Fibroblast of lung (primary cell): ENCODE data around the gene SRPK1. TPM values are rescaled to one million over a fixed set of nuclear protein-coding genes. Genes with fewer than 3 reads are reported as not detected.

Source experiments
- DNase-seq, 2 donors: peaks; one replicate each; pipeline versions ENCODE4 v3.0.0 to v3.0.0-alpha.2; 2010; ENCODE audit warnings: low read depth in 2 of 2
- H2AFZ ChIP-seq: 2 replicates; pipeline ENCODE4 v1.5.1; 2012; ENCODE audit warnings: low read length, control low read depth, inconsistent platforms
- H3K27ac ChIP-seq: 2 replicates; pipeline ENCODE4 v1.5.1; 2011; ENCODE audit warnings: low read length, control low read depth; ENCODE audit not compliant: insufficient read depth
- H3K27me3 ChIP-seq: 2 replicates; pipeline ENCODE4 v1.5.1; 2011; ENCODE audit warnings: mild to moderate bottlenecking, low read length; ENCODE audit not compliant: control insufficient read depth, insufficient read depth
- H3K36me3 ChIP-seq: 2 replicates; pipeline ENCODE4 v1.5.1; 2011; ENCODE audit warnings: low read length; ENCODE audit not compliant: control insufficient read depth, insufficient read depth
- H3K4me1 ChIP-seq: 2 replicates; pipeline ENCODE4 v1.5.1; 2011; ENCODE audit warnings: low read length; ENCODE audit not compliant: control insufficient read depth, insufficient read depth; ENCODE audit errors: extremely low read depth
- H3K4me2 ChIP-seq: 2 replicates; pipeline ENCODE4 v1.5.1; 2011; ENCODE audit warnings: low read length, control low read depth; ENCODE audit not compliant: insufficient read depth; ENCODE audit errors: extremely low read depth
- H3K4me3 ChIP-seq, 4 experiments: fragments of 200-600 bp in 1 of 4; sonication (generic) in 1 of 4; replicated peaks in 1 of 4; 2 replicates each; pipeline ENCODE4 v1.5.1; 2011 to 2016; ENCODE audit warnings: low read length in 4 of 4, low read depth in 3 of 4, mild to moderate bottlenecking in 3 of 4, control low read depth in 2 of 4, inconsistent platforms in 1 of 4, mixed read lengths in 1 of 4; ENCODE audit not compliant: insufficient read depth in 1 of 4; ENCODE audit errors: control extremely low read depth in 1 of 4
- H3K79me2 ChIP-seq: 2 replicates; pipeline ENCODE4 v1.5.1; 2012; ENCODE audit warnings: mild to moderate bottlenecking, low read length, inconsistent platforms; ENCODE audit not compliant: control insufficient read depth, insufficient read depth
- H3K9ac ChIP-seq: 2 replicates; pipeline ENCODE4 v1.5.1; 2011; ENCODE audit warnings: mild to moderate bottlenecking, low read length, control low read depth; ENCODE audit not compliant: insufficient read depth
- H3K9me3 ChIP-seq: 2 replicates; pipeline ENCODE4 v1.5.1; 2012; ENCODE audit warnings: low read depth, low read length; ENCODE audit not compliant: control insufficient read depth, insufficient read depth
- H4K20me1 ChIP-seq: 2 replicates; pipeline ENCODE4 v1.5.1; 2011; ENCODE audit warnings: low read length; ENCODE audit not compliant: control insufficient read depth, insufficient read depth; ENCODE audit errors: extremely low read depth
- EZH2 ChIP-seq: IDR thresholded peaks from 2 replicates; pipeline ENCODE4 v1.5.1; 2012; ENCODE audit warnings: low read length, control low read depth, mild to moderate bottlenecking; ENCODE audit errors: missing control alignments
- polyA plus RNA-seq, 2 donors: library from polyadenylated mRNA; depleted of rRNA in 1 of 2; stranded (reverse) in 1 of 2; unstranded in 1 of 2; fragments of >200 nt; gene quantifications; 2 replicates each; pipeline ENCODE4 v1.2.1, GENCODE V29; 2011 to 2012; ENCODE audit warnings: missing spikeins in 1 of 2
- total RNA-seq: library from RNA; depleted of rRNA; stranded (reverse); fragments of >200 nt; gene quantifications from 2 replicates; pipeline ENCODE4 v1.2.1, GENCODE V29; 2014
- TF ChIP-seq, protein P1 (sequence below), 2 donors: IDR thresholded peaks in 1 of 2; conservative IDR thresholded peaks in 1 of 2; 1 replicate in 1 of 2; 2 replicates in 1 of 2; pipeline ENCODE4 v1.5.1; 2011 to 2012; ENCODE audit warnings: low read length in 2 of 2, control low read depth in 1 of 2, inconsistent platforms in 1 of 2, low read depth in 1 of 2, mild to moderate bottlenecking in 1 of 2

SRPK1 gene
- total and polyA plus RNA-seq, 2 donors (not counting 1 experiment from before 2014, with no cell fraction given), result 22.2 to 44.8 TPM

DNA sequence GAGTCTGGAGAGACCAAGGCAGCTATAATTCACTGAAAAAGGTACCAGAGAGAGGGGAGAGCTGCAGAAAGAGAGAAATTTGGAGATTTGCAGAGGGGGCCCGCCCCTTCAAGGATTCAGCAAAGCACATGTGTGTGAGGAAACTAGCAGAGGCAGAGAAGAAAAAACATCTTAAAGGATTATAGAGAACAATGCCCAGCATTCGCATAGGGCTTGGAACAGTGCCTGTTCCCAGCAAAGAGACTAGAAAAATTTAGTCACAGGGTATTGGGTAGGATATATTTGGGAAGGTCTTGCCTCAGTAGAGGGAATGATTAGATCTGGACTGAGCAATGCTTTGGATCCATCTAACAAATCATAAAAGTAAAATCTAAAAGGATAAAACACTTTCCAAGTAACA is 44.0 kb downstream of the SRPK1 start:
- no peak overlapping the region for H3K4me2 ChIP-seq
- no peaks in the 10 kb centered on the region for H4K20me1 ChIP-seq
- H3K27ac ChIP-seq, result no peak overlapping the region
- no peak overlapping the region for H3K4me3 ChIP-seq
- TF ChIP-seq, protein P1, sequence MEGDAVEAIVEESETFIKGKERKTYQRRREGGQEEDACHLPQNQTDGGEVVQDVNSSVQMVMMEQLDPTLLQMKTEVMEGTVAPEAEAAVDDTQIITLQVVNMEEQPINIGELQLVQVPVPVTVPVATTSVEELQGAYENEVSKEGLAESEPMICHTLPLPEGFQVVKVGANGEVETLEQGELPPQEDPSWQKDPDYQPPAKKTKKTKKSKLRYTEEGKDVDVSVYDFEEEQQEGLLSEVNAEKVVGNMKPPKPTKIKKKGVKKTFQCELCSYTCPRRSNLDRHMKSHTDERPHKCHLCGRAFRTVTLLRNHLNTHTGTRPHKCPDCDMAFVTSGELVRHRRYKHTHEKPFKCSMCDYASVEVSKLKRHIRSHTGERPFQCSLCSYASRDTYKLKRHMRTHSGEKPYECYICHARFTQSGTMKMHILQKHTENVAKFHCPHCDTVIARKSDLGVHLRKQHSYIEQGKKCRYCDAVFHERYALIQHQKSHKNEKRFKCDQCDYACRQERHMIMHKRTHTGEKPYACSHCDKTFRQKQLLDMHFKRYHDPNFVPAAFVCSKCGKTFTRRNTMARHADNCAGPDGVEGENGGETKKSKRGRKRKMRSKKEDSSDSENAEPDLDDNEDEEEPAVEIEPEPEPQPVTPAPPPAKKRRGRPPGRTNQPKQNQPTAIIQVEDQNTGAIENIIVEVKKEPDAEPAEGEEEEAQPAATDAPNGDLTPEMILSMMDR (conservative IDR thresholded peaks at IDR 0.05 in 1 of 2, IDR thresholded peaks at IDR 0.05 in 1 of 2; ENCODE audit: low read depth in 1 of 2, low read length in 2 of 2), result no peak
- no peak for TF ChIP-seq EZH2
- H3K9ac ChIP-seq, result no peak overlapping the region
- H2AFZ ChIP-seq, result no peak overlapping the region
- H3K79me2 ChIP-seq, result no peaks in the 10 kb centered on the region
- no peaks in the 10 kb centered on the region for H3K27me3 ChIP-seq
- no peak for DNase-seq
- no peaks in the 10 kb centered on the region for H3K4me1 ChIP-seq
- H3K36me3 ChIP-seq, result no peaks in the 10 kb centered on the region
- no peaks in the 10 kb centered on the region for H3K9me3 ChIP-seq

DNA sequence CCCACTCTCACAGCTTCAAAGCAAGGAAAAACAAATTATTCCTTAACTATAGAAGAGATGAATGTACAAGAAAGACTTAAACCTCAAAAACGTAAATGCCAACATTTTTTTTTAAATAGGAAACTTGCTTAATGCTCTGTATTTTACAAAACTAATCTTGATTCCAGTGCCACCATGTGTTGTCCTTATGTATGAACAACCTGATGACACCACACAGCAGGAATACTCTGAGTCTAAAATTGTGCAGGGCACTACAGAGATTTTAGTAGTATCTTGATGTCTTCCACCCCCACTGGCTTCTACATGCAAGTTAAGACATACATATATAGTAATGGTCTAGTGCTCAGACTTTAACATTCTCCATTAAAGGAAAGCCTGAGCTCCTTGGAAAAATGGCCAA is 46.2 kb downstream of the SRPK1 start:
- H3K36me3 ChIP-seq, result peaks cover 3% of the 10 kb centered on the region
- DNase-seq, result no peak

GRCh38 chr6:35859367-35859766 is 61.5 kb downstream of the SRPK1 start:
- peaks cover 3% of the 10 kb centered on the region for H3K36me3 ChIP-seq
- H4K20me1 ChIP-seq, result no peaks in the 10 kb centered on the region
- H3K9ac ChIP-seq, result no peak overlapping the region
- no peak overlapping the region for H2AFZ ChIP-seq
- no peak overlapping the region for H3K4me3 ChIP-seq
- TF ChIP-seq, protein P1 (conservative IDR thresholded peaks at IDR 0.05 in 1 of 2, IDR thresholded peaks at IDR 0.05 in 1 of 2; ENCODE audit: low read depth in 1 of 2, low read length in 2 of 2), result no peak
- no peak for TF ChIP-seq EZH2
- H3K27ac ChIP-seq, result no peak overlapping the region
- no peaks in the 10 kb centered on the region for H3K4me1 ChIP-seq
- H3K4me2 ChIP-seq, result no peak overlapping the region
- no peaks in the 10 kb centered on the region for H3K27me3 ChIP-seq
- no peak for DNase-seq
- no peaks in the 10 kb centered on the region for H3K79me2 ChIP-seq
- H3K9me3 ChIP-seq, result no peaks in the 10 kb centered on the region

More for the DNA sequence above, 46.2 kb downstream of the SRPK1 start:
- TF ChIP-seq EZH2, result no peak
- TF ChIP-seq, protein P1 (conservative IDR thresholded peaks at IDR 0.05 in 1 of 2, IDR thresholded peaks at IDR 0.05 in 1 of 2; ENCODE audit: low read depth in 1 of 2, low read length in 2 of 2), result no peak
- Histone ChIP-seq H3K4me2 (no peak overlapping the region), H3K4me1 (no peaks in the 10 kb centered on the region), H3K27me3 (no peaks in the 10 kb centered on the region), H3K79me2 (no peaks in the 10 kb centered on the region), H3K4me3 (no peak overlapping the region), H3K9me3 (no peaks in the 10 kb centered on the region), H4K20me1 (no peaks in the 10 kb centered on the region), H2AFZ (no peak overlapping the region), H3K27ac (no peak overlapping the region), H3K9ac (no peak overlapping the region)
